H1 (cell line): ENCODE measurements around the gene ZDHHC11.

Experiments used
- ATF2 ChIP-seq: IDR thresholded peaks from 2 replicates; pipeline ENCODE4 v1.6.1; 2012; ENCODE audit warnings: low read length, inconsistent platforms
- EP300 ChIP-seq, 2 experiments: IDR thresholded peaks; 1 replicate in 1 of 2; 2 replicates in 1 of 2; pipeline ENCODE4 v1.6.1; 2011 to 2012; ENCODE audit warnings: low read depth in 2 of 2, low read length in 2 of 2, mild to moderate bottlenecking in 2 of 2, borderline replicate concordance in 1 of 2, inconsistent platforms in 1 of 2, moderate library complexity in 1 of 2
- JUND ChIP-seq: IDR thresholded peaks from 2 replicates; pipeline ENCODE4 v1.6.1; 2011; ENCODE audit warnings: mild to moderate bottlenecking, improper control_type of control experiment, low read length
- POLR2A ChIP-seq, 2 experiments: IDR thresholded peaks; 1 replicate in 1 of 2; 2 replicates in 1 of 2; pipeline ENCODE4 v1.6.1; 2011; ENCODE audit warnings: low read depth in 2 of 2, low read length in 2 of 2, mild to moderate bottlenecking in 2 of 2; ENCODE audit errors: control extremely low read depth in 1 of 2
- SAP30 ChIP-seq: fragments of 300-600 bp; sonication (generic); IDR thresholded peaks from 2 replicates; pipeline ENCODE4 v1.7.1; 2012; ENCODE audit warnings: low read length, moderate library complexity, mild to moderate bottlenecking, inconsistent platforms; ENCODE audit not compliant: insufficient read depth, insufficient replicate concordance
- SIX5 ChIP-seq: IDR thresholded peaks from 2 replicates; pipeline ENCODE4 v1.6.1; 2011; ENCODE audit warnings: mild to moderate bottlenecking, low read depth, low read length
- TAF1 ChIP-seq: IDR thresholded peaks from 2 replicates; pipeline ENCODE4 v1.6.1; 2011; ENCODE audit warnings: mild to moderate bottlenecking, low read depth, low read length

- TF ChIP-seq SAP30 (no peak), EP300 (IDR thresholded peaks at IDR 0.05; ENCODE audit: borderline replicate concordance in 1 of 2, low read depth in 2 of 2, low read length in 2 of 2) (no peak), SIX5 (no peak), ATF2 (no peak), POLR2A (IDR thresholded peaks at IDR 0.05; ENCODE audit: control extremely low read depth in 1 of 2, low read depth in 2 of 2, low read length in 2 of 2) (no peak), TAF1 (no peak), JUND (no peak)
Measured at GRCh38 chr5:860506-861150, 9.8 kb upstream of the ZDHHC11 start.
